Calu3 (cell line): ENCODE measurements around the gene LMF1. TPM values are rescaled to one million over a fixed set of nuclear protein-coding genes. Genes with fewer than 3 reads are reported as not detected.

Experiments
- BruUV-seq: library from RNA; stranded (reverse); fragments of 400-500 nt; replicated peaks from 2 replicates; lab custom pipeline; 2021; lab: Mats Ljungman, UMichigan
- CTCF ChIA-PET: fragments of 300-600 bp; sonication (Branson Sonifier 250); formaldehyde crosslinking; loops from one replicate; lab custom pipeline; 2022; ENCODE audit warnings: antibody characterized with exemption; lab: Charles Lee
- DNase-seq: peaks from one replicate; pipeline ENCODE4 v3.0.0; 2022
- H3K27ac Mint-ChIP-seq: one replicate; pipeline ENCODE4 v1.8.0; 2022; ENCODE audit warnings: mixed read lengths; ENCODE audit not compliant: unreplicated experiment
- H3K27me3 Mint-ChIP-seq: one replicate; pipeline ENCODE4 v1.8.0; 2022; ENCODE audit warnings: mixed read lengths; ENCODE audit not compliant: unreplicated experiment
- H3K36me3 Mint-ChIP-seq: one replicate; pipeline ENCODE4 v1.8.0; 2022; ENCODE audit warnings: mild to moderate bottlenecking, moderate library complexity, mixed read lengths; ENCODE audit not compliant: insufficient read depth, unreplicated experiment
- H3K4me1 Mint-ChIP-seq: one replicate; pipeline ENCODE4 v1.8.0; 2022; ENCODE audit warnings: mild to moderate bottlenecking, low read depth, mixed read lengths; ENCODE audit not compliant: unreplicated experiment
- H3K4me3 Mint-ChIP-seq: one replicate; pipeline ENCODE4 v1.8.0; 2022; ENCODE audit warnings: mild to moderate bottlenecking, low read depth, moderate library complexity, mixed read lengths; ENCODE audit not compliant: unreplicated experiment
- H3K9me3 Mint-ChIP-seq: one replicate; pipeline ENCODE4 v1.8.0; 2022; ENCODE audit warnings: low read depth, mixed read lengths; ENCODE audit not compliant: unreplicated experiment
- CTCF ChIP-seq: fragments of 200-600 bp; IDR thresholded peaks from one replicate; pipeline ENCODE4 v1.8.0; 2022; ENCODE audit warnings: antibody characterized with exemption; ENCODE audit not compliant: unreplicated experiment
- intact Hi-C: fragments of 100-400 bp; cut with micrococcal nuclease; formaldehyde crosslinking; loops from one replicate; pipeline ENCODE4 v1.10.0; 2022; ENCODE audit not compliant: unreplicated experiment
- total RNA-seq: library from RNA; stranded (reverse); gene quantifications from 2 replicates; pipeline ENCODE4 v1.2.3, GENCODE V29; 2022

Gene LMF1
- total RNA-seq, 1 experiment from 2014 or later = 31.9 TPM

GRCh38 chr16:803754-804080, 167.1 kb downstream of the LMF1 start:
- Mint-ChIP-seq H3K9me3 (no peaks in the 10 kb centered on the region), H3K27ac (no peak overlapping the region), H3K36me3 (peaks cover 54% of the 10 kb centered on the region), H3K4me1 (peaks cover 8% of the 10 kb centered on the region), H3K4me3 (no peak overlapping the region), H3K27me3 (peaks cover 59% of the 10 kb centered on the region)
- no peak for TF ChIP-seq CTCF
- no TSS peak for BruUV-seq
- no peak for DNase-seq
- intact Hi-C loops = no loop called here
- CTCF ChIA-PET = interaction anchor here (0.7 kb wide), 1 partner anchor 216 kb away, joined by 3 read pairs; no protein-coding TSS in a partner anchor

Other genes starting within 250 kb of the LMF1 start
- 49.6 and 57.2 TPM in 2 replicates for gene ANTKMT, start 249.8 kb downstream of the LMF1 start, total RNA-seq
- gene CCDC78, start 244.5 kb downstream of the LMF1 start, total RNA-seq = 10.0 and 12.5 TPM in 2 replicates
- gene HAGHL, start 243.9 kb downstream of the LMF1 start, total RNA-seq = 11.7 and 12.8 TPM in 2 replicates
- 51.9 and 58.4 TPM in 2 replicates for gene CIAO3, start 230.0 kb downstream of the LMF1 start, total RNA-seq
- gene MSLN, start 210.2 kb downstream of the LMF1 start, total RNA-seq = 3.4 and 8.9 TPM in 2 replicates
- gene RPUSD1, start 182.6 kb downstream of the LMF1 start, total RNA-seq = 47.5 and 51.1 TPM in 2 replicates
- 154 and 173 TPM in 2 replicates for gene CHTF18, start 182.4 kb downstream of the LMF1 start, total RNA-seq
- not detected in 2 replicates for gene GNG13, start 170.2 kb downstream of the LMF1 start, total RNA-seq
- gene SOX8, start 10.8 kb upstream of the LMF1 start, total RNA-seq = 0.92 and 1.2 TPM in 2 replicates
- not detected in 2 replicates for gene SSTR5, start 101.8 kb upstream of the LMF1 start, total RNA-seq
- not detected in 2 replicates for gene C1QTNF8, start 125.3 kb upstream of the LMF1 start, total RNA-seq
- 0.05 TPM in 1 of 2 replicates, not detected in the other for gene CACNA1H, start 182.1 kb upstream of the LMF1 start, total RNA-seq